ENCODE measurements around the gene DSCAM. TPM values are rescaled to one million over a fixed set of nuclear protein-coding genes. Genes with fewer than 3 reads are reported as not detected.

Gene DSCAM
- total and polyA plus RNA-seq, 2 donors (not counting 1 experiment from before 2014, with no cell fraction given): not detected

GRCh38 chr21:40841524-40842196 is 5.3 kb downstream of the DSCAM start:
- H3K27me3 Mint-ChIP-seq: peaks cover 24% of the 10 kb centered on the region
- H3K9me3 Mint-ChIP-seq (ENCODE audit: insufficient read depth): no peaks in the 10 kb centered on the region
- H2AFZ ChIP-seq (ENCODE audit: insufficient read depth, low read depth, low read length, poor library complexity, severe bottlenecking): no peak overlapping the region
- H3K4me3 ChIP-seq (ENCODE audit: control extremely low read depth in 1 of 5, extremely low read depth in 1 of 5, insufficient read depth in 1 of 5, low read depth in 2 of 5, low read length in 4 of 5): no peak overlapping the region
- no peak for DNase-seq
- H3K27ac Mint-ChIP-seq: no peak overlapping the region
- no peaks in the 10 kb centered on the region for H4K20me1 ChIP-seq (ENCODE audit: control insufficient read depth, insufficient read depth, low read length, poor library complexity, severe bottlenecking)
- no peak overlapping the region for H3K4me3 Mint-ChIP-seq
- ATAC-seq (ENCODE audit: low read depth): no peak
- CTCF ChIA-PET: no interaction called here
- H3K9me3 ChIP-seq (ENCODE audit: control extremely low read depth in 1 of 3, control insufficient read depth in 2 of 3, insufficient read depth in 1 of 3, low read length in 2 of 3): peaks cover 0 to 9% (median 0%) of the 10 kb centered on the region in 3 donors
- TF ChIP-seq CTCF (IDR thresholded peaks at IDR 0.05) (no peak), EZH2 (IDR thresholded peaks at IDR 0.05; ENCODE audit: borderline replicate concordance, insufficient read depth, low read depth, low read length, poor library complexity, severe bottlenecking) (no peak)
- WGBS (ENCODE audit: insufficient coverage): 11% methylated on average over 39 of the region's 39 CpGs
- H3K4me2 ChIP-seq (replicated peaks; ENCODE audit: low read depth, low read length, poor library complexity, severe bottlenecking): no peak overlapping the region
- no peak overlapping the region for H3K9ac ChIP-seq (ENCODE audit: low read length)
- POLR2A ChIA-PET: no interaction called here
- no peaks in the 10 kb centered on the region for H3K36me3 ChIP-seq (replicated peaks in 1 of 2; ENCODE audit: control extremely low read depth in 1 of 2, control insufficient read depth in 1 of 2, extremely low read depth in 1 of 2, insufficient read depth in 2 of 2, low read length in 1 of 2)
- H3K27ac ChIP-seq (ENCODE audit: low read length in 2 of 2): no peak overlapping the region
- H3K79me2 ChIP-seq (ENCODE audit: control insufficient read depth, insufficient read depth, low read length): no peaks in the 10 kb centered on the region
- H3K27me3 ChIP-seq (replicated peaks in 1 of 4; ENCODE audit: control extremely low read depth in 1 of 4, control insufficient read depth in 3 of 4, insufficient read depth in 4 of 4, low read length in 3 of 4): peaks cover 0 to 12% (median 6%) of the 10 kb centered on the region in 4 experiments
- H3K4me1 ChIP-seq (ENCODE audit: control insufficient read depth in 2 of 2, insufficient read depth in 2 of 2, low read length in 2 of 2): no peaks in the 10 kb centered on the region
- H3K4me1 Mint-ChIP-seq: no peaks in the 10 kb centered on the region
- intact Hi-C loops (cut with micrococcal nuclease): no loop called here

- Histone ChIP-seq H2AFZ (ENCODE audit: insufficient read depth, low read depth, low read length, poor library complexity, severe bottlenecking) (no peak overlapping the region), H3K27ac (ENCODE audit: low read length in 2 of 2) (no peak overlapping the region), H3K4me1 (ENCODE audit: control insufficient read depth in 2 of 2, insufficient read depth in 2 of 2, low read length in 2 of 2) (no peaks in the 10 kb centered on the region), H3K36me3 (replicated peaks in 1 of 2; ENCODE audit: control extremely low read depth in 1 of 2, control insufficient read depth in 1 of 2, extremely low read depth in 1 of 2, insufficient read depth in 2 of 2, low read length in 1 of 2) (no peaks in the 10 kb centered on the region), H3K9ac (ENCODE audit: low read length) (no peak overlapping the region), H3K4me3 (ENCODE audit: control extremely low read depth in 1 of 5, extremely low read depth in 1 of 5, insufficient read depth in 1 of 5, low read depth in 2 of 5, low read length in 4 of 5) (no peak overlapping the region), H3K9me3 (ENCODE audit: control extremely low read depth in 1 of 3, control insufficient read depth in 2 of 3, insufficient read depth in 1 of 3, low read length in 2 of 3) (peaks cover 0 to 9% (median 0%) of the 10 kb centered on the region in 3 donors), H4K20me1 (ENCODE audit: control insufficient read depth, insufficient read depth, low read length, poor library complexity, severe bottlenecking) (no peaks in the 10 kb centered on the region), H3K79me2 (ENCODE audit: control insufficient read depth, insufficient read depth, low read length) (no peaks in the 10 kb centered on the region), H3K4me2 (replicated peaks; ENCODE audit: low read depth, low read length, poor library complexity, severe bottlenecking) (no peak overlapping the region), H3K27me3 (replicated peaks in 1 of 4; ENCODE audit: control extremely low read depth in 1 of 4, control insufficient read depth in 3 of 4, insufficient read depth in 4 of 4, low read length in 3 of 4) (peaks cover 0 to 8% (median 4%) of the 10 kb centered on the region in 4 experiments)
- Mint-ChIP-seq H3K27ac (no peak overlapping the region), H3K27me3 (peaks cover 24% of the 10 kb centered on the region), H3K4me3 (no peak overlapping the region), H3K4me1 (no peaks in the 10 kb centered on the region), H3K9me3 (ENCODE audit: insufficient read depth) (no peaks in the 10 kb centered on the region)
- POLR2A ChIA-PET: no interaction called here
- intact Hi-C loops (cut with micrococcal nuclease): no loop called here
- TF ChIP-seq EZH2 (IDR thresholded peaks at IDR 0.05; ENCODE audit: borderline replicate concordance, insufficient read depth, low read depth, low read length, poor library complexity, severe bottlenecking) (no peak), CTCF (IDR thresholded peaks at IDR 0.05) (no peak)
- DNase-seq (no peak), ATAC-seq (ENCODE audit: low read depth) (no peak)
- CTCF ChIA-PET: no interaction called here
- WGBS (ENCODE audit: insufficient coverage): 94% methylated on average over 9 of the region's 15 CpGs
Observed at GRCh38 chr21:40840401-40841125, 6.4 kb downstream of the DSCAM start.
